ENCODE data around the gene MINK1.

MINK1 gene

DNA sequence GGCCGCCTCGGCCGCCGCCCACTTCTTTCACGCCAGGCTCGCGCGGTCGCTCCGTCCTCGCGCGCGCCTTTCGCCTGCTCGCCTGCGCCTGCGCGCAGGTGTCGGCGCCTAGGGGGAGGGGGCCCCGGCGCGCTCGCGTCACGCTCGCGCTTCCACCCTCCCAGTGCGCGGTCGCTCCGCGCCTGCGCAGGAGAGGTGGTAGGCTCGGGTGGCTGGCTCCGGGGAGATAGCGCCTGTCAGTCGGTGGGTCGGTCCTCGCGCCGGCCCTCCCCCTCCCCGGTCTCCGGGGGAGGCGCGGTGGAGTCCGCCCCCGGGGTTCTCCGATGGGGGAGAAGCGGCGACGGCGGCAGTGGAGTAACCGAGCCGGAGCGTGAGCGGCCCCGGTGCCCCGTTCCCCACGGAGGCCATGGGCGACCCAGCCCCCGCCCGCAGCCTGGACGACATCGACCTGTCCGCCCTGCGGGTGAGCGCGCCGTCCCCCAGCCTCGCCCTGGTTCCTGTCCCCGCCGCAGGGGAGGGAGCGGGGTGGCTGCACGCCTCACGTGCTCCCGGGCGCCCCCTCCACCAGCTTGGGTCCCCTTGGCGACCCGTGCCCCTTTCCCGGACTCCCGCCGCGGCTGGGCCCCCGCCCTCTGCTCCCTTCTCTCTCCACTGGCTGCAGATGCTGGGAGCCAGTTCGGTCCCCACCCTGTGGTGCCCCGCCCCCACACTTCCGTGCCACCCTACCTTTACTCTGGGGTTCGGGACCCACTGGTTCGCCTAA lies at the start of gene MINK1:
TSS of gene MINK1 (plus strand) at position 163 of the 763 bp plus-strand sequence. CDS start at position 407, 244 bp downstream.
- DNase-seq, result peak; percentile 56

DNA sequence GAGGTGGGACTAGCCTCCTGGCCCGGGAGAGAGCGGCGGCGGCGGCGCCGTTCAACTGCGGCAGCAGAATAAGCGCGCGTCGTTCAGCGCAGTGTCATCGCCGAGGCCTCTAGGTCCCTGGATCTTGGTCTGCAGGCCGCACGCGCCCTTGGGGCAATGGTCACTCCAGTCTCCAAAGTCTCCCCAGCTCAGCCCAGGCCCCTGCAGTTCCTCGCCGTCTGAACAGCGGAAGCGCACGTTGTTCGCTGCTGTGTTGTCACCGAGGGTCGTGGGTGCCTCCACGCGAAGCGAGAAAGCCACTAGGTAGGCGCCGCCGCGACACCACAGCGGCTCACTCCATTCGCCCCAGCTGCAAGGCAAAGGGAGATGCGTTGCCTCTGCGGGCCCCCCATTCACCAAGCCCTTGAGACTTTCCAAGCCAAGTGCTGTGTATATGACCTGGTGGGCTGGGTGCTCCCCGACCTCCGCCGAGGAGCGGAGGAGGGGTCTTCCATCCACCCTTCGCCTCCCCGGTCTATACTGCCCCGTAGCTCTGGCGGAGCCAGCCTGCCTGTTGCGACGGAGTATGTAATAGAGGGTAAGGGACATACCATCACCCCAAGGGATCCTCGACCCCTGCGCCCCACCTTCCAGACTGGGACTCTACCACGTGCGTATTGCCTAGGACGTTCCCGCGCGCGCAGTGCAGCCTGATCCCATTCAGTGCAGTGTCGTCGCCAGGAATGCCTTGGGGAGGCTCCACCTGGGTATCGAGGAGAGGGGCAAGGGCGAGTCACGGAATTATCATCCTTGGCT lies 47.6 kb upstream of the MINK1 start:
- DNase-seq, result no peak

DNA sequence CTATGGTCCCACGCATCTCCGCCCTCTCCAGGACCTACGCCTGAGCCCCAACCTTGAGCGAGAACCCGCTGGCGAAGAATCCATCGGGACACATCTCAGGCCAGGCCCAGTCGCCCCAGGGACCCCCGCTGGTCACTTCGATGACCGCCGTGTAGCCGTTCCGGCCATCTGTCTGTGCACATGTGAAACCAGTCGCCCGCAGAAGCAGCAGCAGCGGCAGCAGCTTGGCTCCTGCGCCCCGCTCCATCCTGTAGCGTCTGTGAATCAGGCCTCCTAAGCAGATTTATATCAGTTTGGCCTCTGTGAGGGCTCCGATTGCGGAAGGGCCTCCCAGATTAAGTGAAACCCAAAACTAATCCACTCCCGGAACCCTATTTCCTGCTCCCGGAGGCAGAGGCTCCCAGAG lies 47.0 kb upstream of the MINK1 start, which contains the start of gene VMO1:
TSS of gene VMO1 (minus strand) at position 259 of the 406 bp plus-strand sequence. CDS start at position 247, 12 bp downstream.
- no peak for DNase-seq

DNA sequence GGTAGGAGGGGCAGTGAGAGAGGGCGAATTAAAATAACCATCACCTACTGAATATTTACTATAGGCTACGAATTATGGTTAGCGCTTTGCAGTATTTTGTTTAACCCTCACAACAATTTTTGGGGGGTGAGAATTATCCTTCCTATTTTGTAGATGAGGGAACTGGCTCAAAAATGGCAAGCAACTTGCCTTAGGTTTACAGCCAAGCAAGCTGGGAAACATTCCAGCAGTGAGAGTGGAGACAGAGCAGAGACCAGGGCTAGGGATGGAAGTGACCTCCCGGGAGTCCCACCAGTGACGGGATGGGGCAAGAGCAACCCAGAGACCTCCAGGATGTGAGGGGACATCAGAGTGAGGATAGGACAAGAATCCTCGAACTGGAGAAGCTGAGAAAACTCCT lies 46.6 kb upstream of the MINK1 start:
- DNase-seq, result no peak

DNA sequence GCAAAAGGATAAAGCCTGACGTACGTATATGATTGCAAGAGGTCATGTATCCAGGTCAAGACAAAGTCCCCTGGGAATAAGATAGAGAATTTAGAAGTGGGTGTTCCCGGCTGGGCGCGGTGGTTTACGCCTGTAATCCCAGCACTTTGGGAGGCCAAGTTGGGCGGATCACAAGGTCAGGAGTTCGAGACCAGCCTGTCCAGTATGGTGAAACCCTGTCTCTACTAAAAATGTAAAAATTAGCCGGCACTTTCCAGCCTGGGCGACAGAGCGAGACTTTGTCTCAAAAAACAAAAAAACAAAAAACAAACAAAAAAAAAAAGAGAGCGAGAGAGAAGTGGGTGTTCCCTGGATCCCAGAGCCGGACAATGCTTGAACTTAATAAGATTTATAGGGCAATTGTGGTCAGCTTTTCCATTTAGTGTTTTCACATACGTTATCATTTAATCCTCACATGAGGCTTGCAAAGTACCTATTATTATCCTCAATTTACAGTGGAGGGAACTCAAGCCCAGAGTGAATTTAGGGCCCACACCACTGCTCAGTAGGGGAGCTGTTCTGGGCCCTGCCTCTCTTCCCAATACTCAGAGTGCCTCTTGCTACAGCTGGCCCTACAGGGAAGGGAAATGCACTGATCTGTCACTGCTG lies 44.9 kb upstream of the MINK1 start:
- no peak for DNase-seq

DNA sequence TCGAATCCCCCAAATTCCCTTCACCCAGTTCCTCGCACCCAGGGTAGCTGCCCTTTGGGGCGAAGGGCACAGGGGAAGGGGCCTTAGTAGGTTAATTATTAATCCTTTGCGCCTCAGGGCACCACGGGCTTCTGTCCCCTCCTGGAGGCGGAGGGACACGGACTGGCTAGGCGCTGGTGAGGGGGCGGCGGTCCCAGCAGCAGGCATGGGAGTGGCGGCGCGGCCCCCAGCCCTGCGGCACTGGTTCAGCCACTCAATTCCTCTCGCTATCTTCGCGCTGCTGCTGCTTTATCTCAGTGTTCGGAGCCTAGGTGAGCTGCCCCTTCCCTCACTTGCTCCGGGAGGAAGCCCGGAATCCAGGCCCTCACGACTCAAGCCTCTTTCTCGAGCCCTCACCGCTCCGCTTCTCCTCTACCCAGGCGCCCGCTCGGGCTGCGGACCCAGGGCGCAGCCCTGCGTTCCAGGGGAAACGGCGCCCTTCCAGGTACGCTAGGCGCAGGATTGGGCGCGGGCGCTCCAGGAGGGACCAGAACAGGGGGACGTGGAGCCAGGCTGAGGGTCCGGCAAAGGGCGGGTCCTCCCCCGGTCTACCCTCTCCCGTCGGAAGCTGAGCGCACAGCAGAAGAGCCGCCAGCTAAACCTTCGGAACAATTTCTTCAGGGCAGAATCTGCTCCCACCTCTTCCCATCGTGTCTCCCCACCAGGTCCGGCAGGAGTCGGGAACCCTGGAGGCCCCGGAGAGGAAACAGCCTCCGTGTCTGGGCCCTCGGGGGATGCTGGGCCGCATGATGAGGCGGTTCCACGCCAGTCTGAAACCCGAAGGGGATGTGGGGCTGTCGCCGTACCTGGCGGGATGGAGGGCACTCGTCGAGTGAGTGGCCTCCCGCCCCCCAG lies 44.1 kb upstream of the MINK1 start, which contains the start of gene GLTPD2:
TSS of gene GLTPD2 (plus strand) at position 158 of the 894 bp plus-strand sequence. CDS start at position 206, 48 bp downstream.
- no peak for DNase-seq

DNA sequence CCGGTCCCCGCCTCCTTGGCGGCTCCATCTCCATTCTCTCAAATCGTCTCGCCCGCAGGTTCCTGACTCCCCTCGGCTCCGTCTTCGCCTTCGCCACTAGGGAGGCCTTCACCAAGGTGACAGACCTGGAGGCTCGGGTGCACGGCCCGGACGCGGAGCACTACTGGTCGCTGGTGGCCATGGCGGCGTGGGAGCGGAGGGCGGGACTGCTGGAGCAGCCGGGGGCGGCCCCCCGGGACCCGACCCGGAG lies 43.5 kb upstream of the MINK1 start:
- no peak for DNase-seq

DNA sequence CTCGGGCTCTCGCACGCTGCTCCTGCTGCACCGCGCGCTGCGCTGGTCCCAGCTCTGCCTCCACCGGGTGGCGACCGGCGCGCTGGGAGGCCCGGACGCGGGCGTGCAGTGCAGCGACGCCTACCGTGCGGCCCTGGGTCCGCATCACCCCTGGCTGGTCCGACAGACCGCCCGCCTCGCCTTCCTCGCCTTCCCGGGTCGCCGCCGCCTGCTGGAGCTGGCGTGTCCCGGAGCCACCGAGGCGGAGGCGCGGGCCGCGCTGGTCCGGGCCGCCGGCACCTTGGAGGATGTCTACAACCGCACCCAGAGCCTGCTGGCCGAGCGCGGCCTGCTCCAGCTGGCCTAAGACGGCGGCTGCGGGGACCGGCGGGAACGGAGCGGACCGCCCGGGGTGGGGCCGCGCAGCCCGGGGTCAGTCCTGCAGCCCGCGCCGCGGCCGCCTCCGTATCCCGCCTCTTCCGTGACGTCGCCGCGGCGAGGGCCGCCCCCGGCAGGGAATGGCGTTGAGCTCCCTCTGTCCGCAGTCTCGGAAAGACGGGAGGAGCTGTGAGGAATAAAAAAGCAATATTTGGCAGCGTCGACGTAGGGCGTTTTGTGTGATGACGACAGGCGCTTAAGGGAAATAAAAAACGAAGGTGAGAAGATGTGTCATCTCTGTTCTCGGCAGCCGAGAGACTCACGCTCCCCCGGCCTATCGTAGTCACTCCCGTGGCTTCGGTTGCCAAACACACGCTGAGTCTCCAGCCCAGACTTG lies 43.0 kb upstream of the MINK1 start:
- peak; percentile 36 to 48 for DNase-seq

DNA sequence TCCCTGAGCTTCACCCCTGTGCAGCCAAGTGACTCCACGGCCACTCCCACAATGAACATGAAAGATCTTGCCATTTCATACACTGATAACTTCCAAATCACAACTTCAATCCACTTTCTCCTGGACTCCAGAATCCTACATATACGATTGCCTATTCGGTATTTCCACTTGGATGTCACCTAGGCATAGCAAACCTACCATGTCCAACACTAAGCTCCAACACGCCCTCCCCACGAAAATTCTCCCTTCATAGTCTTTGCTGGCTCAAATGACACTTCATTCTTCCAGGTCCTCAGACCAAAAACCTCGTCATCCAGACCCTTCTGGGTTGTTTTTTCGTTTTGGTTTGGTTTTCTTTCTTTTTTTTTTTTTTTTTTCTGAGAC lies 42.4 kb upstream of the MINK1 start:
- no peak for DNase-seq

DNA sequence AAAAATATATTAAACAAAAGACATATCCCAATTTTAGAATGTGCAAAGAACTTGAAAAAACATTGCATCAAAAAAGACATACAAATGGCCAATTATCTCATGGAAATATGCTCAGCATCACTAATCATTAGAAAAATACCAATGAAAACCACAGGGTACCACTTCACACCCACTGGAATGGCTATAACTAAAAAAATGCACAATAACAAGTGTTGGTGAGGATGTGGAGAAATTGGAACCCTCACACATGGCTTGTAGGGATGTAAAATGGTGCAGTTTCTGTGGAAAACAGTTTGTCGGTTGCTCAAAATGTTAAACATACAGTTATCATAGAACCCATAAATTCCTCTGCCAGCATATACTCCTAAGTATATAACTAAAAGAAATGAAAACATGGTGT lies 38.0 kb upstream of the MINK1 start:
- no peak for DNase-seq

DNA sequence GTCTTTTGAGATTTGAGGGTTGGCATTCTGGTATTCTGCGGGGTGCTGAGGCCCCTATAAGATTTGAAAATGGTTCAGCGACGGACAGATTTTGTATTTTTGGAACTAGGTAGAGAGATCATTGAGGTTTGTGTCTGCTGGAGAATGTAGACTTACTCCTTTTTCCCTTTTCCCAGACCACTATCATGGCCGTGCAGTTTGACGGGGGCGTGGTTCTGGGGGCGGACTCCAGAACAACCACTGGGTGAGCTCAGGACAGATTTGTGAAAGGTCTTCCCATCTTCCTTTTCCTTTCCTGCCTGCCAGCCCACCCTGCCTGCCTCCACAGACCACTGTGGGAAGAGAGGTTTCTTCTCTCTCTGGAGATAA lies 36.6 kb upstream of the MINK1 start:
- DNase-seq, result no peak

DNA sequence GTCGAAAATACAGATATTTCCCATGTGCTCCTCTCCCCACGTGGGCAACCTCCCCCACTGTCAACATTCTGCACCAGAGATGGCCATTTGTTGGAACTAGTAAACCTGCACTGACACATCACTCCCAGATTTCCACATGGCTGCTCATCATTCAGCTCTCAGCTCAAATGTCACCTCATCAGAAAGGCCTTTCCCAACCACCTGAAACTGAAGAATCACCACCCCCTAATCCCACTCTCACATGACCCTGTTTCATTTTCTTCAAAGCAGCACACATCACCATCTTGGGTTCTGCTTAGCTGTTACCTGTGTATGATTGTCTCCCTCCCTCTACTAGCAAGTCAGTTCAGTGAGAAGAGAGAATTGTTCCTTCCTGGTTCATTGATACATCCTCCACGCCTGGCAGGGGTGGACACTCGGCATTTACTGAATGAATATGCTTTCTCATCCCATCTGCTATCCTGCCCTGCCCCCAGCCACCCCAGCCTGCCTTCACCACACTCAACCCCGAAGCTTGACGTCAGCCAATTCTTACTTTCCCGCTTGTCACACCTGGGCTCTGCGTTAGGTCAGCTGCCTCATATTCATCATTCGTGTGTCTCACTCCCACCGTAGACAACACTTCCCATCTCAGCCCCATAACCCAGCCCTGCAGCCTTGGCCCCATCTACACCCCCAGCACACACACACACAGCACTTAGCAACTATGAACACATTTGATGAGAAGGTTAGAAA lies 32.5 kb upstream of the MINK1 start:
- no peak for DNase-seq

DNA sequence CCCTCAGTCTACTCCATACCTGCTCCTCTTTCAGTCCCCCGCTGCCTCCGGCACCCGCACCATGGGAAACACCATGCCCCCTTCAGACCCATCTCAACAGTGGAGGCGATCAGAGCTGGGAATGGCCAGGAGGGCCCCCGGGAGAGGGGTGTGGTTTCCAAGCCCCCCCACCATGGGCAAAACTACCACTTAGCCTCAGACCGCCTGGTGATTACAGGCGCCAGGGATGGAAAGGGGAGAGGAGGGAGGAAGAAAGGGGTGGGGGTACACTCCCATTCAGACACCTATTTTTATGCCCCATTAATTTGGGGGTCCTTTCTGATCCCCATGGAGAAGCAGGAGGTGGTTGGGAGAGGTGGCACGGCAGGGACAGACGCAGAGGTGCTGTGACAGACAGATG lies 30.9 kb upstream of the MINK1 start, which contains the start of gene C17orf114:
TSS of gene C17orf114 (minus strand) at position 101 of the 400 bp plus-strand sequence.
- no peak for DNase-seq

DNA sequence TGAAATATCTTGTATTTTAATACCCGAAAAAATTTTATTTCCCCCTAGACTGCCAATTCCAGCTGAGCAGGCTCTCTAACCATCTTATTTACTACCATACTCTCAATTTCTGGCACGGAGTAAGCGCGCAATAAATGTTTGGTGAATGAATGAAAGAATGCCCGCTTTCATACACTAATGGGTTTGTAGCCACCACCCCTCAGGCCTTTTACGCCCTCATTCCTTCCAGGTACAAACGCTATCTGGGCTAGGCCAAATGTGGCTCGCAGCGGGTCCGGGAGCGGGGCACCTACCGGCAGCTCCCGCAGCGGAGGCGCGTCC lies 26.7 kb upstream of the MINK1 start:
- no peak for DNase-seq

DNA sequence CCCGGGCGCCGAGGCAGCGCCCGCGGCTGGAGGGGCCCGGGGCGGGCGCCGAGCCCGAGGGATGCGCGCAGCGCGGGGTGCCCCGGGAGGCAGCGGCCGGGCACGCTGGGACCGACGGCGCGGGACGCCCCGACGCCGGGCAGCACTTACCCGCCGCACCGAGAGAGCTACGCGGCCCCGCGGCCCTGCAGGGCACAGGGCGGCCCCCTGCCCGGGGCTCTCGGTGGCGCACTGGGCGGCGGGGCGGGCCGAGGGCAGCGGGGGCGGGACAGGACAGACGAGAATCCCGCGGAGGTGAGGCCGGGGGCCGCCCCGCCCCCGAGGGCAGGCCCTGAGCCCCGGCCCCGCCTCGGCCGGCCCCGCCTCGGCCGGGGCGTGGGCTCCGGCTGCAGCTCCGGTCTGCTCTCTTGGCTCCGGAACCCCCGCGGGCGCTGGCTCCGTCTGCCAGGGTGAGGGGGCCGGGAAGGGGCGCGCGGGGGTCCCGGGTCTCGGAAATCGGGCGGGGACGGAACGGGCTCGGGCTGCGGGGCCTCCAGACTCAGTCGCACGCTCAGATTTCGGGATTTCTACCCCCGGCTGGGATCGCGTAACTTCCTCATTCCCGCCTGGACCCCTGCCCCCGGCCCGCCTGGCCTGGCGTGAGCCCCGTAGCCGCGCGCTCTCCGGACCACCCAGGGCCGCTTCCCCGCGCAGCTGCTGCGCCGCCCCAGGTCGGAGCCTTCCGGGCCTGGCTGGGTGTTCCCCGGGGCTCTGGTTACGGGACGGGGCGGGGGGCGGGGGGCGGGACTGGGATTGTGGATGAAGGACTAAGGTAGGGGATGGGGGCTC lies 26.1 kb upstream of the MINK1 start, which contains the start of gene PLD2:
TSS of gene PLD2 (plus strand) at position 376 of the 828 bp plus-strand sequence. CDS start 621 bp downstream, outside the sequence.
- peak; percentile 28 to 44 for DNase-seq

DNA sequence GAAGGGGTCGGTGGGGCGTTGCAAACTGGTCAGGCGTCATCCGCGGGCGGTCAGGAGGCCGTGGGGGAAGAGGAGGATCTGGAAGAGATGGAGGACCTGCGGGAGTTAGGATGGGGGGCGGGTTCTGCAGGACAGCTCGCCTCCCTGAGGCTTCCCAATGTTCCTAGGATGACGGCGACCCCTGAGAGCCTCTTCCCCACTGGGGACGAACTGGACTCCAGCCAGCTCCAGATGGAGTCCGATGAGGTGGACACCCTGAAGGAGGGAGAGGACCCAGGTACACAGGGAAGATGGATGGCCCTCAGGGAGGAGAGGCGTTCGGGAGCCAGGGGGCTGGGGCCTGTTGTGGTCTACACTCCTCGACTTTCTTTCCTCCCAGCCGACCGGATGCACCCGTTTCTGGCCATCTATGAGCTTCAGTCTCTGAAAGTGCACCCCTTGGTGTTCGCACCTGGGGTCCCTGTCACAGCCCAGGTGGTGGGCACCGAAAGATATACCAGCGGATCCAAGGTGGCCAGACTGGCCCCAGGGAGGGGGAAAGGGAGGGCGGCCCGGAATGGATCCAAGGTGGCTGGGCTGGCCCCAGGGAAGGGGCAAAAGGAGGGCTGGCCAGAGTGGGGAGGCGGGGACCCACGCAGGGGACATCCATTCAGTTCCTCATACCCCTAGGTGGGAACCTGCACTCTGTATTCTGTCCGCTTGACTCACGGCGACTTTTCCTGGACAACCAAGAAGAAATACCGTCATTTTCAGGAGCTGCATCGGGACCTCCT lies 25.3 kb upstream of the MINK1 start:
- DNase-seq, result no peak

DNA sequence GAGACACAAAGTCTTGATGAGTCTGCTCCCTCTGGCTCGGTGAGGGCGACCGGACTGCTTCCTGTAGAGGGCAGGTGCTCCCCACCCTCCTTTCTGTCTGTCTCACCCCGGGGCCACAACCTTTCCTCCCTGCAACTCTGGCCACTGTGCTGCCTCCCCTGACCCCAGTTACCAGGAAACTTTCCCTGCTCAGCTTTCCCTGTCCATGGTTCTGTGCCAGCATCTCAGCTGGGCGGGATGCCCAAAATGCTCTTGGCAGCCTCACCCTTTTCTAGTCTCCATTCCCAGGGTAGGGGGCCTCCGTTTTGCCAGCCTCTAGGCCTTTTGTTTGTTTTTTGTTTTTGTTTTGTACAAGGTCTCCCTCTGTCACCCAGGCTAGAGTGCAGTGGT lies 24.8 kb upstream of the MINK1 start:
- no peak for DNase-seq

DNA sequence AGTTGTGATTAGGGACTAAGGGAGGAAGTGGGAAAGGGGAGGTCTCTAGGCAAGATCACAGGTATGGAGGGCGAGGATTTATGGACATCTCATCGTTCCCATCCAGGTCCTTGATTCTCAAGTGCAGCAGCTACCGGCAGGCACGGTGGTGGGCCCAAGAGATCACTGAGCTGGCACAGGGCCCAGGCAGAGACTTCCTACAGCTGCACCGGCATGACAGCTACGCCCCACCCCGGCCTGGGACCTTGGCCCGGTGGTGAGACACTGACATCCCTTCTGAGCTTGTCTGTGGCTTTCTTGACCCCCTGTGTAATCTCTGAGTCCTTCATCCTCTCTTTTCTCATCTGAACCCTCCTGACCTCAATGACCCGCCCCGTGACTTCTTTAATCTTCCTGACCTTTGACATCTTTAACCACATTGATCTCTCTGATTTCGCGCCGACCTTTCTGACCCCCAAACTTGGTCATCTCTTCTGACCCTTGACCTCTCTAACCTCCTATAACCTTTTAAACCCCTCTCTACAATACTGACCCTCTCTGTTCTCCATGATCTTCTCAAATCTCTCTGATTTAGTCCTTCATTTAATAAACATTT lies 22.3 kb upstream of the MINK1 start:
- no peak for DNase-seq

DNA sequence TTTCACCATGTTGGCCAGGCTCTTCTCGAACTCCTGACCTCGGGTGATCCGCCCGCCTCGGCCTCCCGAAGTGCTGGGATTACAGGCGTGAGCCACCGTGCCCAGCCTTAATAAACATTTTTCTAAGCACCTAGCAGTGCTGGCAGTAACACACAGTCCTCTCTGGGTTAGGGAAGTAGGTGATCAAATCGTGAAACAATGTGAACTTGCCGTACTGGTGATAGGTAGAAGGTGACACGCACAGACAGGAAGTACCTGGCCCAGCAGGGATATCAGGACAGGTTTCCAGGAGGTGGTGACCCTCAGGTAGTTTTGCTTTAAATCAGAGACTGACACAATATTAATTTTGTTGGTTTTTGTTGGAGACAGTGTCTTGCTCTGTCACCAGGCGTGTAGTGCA lies 21.7 kb upstream of the MINK1 start:
- no peak for DNase-seq

Data from AML-193 (cell line).